HG03175 (cell line): ENCODE results near the gene CLCA2.

Experiments used
- ATAC-seq: cut with Tn5 transposase; IDR thresholded peaks from one replicate; pipeline ENCODE4 v1.9.1; 2021; ENCODE audit warnings: mild to moderate bottlenecking, moderate library complexity; ENCODE audit not compliant: unreplicated experiment

Gene CLCA2

DNA sequence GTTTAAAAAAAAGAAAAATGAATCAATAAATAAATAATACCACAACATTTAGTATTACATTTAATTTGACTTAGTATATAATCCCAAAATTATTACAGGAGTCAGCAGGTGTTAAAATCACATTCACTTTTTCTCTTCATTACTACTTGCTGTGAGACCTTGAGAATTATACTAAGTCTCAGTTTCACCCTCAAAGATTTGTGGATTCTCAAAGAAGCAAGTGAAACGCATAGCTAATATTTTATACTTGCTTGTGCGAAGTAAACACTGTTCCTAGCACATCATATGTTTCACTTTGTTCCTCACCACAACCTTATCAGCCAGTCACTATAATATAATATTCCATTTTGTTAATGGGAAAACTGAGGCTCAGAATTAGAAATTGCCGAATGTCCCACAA is 48.8 kb downstream of the CLCA2 start:
- ATAC-seq = no peak

DNA sequence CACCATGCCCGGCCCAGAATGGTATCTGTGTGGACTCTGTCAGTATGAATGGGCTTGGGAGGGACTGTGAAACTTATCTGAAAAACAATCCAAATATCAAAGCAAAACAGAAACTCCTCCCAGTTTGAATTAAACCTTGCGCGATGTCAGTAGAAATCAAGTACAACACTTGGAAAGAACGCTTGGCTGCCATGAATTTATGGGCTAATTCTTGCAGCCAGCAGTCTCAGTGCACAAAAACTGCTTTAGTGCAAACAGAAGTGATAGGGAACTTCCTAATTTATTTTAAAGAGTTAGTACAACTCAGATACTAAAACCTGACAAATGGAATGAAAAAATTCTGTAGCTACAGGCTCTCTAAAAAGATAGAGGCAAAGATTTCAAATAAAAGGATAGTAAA is 53.3 kb downstream of the CLCA2 start:
- no peak for ATAC-seq

DNA sequence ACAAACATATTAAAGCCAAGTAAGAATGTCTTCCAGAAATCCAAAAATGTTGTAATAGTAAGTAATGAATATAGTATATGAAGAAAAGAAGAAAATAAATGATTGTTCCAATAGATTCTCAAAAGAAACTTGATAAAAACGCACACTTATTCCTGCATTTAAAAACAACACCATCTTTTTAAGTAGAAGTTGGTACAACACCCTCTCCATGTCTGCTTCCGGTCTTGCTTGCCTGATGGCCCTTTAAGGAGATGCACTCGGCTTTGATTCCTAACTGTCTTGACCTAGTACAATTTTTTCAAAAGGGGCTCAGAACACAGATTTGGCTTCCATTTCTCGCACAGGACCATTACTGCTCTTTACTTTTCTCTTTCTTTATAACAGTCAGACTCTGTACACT is 53.7 kb downstream of the CLCA2 start:
- ATAC-seq = no peak

DNA sequence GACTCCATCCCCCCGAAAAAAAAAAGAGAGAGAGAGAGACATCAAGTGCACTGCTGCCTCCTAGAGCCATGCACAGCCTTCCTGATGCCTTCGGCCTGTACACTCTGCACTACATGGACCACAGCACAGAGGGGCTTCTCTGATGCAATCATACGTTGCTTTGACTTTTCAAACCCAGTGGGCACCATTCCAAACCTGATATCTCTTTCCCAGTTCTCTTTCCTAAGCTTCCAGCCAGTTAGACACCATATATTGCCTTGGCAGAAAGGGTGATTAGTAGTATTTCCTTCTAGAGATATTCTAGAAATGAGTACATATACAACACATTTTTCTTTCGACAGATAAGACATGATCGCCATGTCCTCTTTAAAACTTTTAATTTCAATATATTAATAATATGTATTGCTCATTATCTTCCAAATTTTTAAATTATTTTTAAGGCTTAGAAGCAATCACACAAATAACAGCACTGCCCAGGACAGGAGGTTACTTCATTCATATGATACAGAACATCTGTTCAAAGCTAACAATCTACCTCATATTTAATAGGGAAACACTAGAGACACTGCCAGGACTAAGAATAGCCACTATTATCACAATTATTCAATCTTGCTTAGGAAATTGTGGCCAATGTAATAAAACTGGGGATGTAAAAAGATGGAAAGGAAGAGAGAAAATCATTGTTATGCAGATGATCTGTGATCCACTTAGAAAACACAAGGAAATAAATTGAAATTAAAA is 54.6 kb downstream of the CLCA2 start:
- no peak for ATAC-seq

DNA sequence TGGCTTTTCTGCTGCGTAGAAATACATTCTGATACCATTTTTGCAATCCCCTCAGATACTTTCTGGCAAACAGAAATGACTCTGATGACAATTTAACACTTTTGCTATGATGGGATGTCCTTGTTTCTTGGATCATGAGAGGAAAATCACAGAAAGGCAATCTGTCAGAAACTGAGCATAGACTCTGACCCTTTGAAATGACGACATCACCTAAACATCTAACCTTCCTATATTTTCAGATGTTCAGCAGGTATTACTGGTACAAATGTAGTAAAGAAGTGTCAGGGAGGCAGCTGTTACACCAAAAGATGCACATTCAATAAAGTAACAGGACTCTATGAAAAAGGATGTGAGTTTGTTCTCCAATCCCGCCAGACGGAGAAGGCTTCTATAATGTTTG is 58.0 kb downstream of the CLCA2 start:
- no peak for ATAC-seq

DNA sequence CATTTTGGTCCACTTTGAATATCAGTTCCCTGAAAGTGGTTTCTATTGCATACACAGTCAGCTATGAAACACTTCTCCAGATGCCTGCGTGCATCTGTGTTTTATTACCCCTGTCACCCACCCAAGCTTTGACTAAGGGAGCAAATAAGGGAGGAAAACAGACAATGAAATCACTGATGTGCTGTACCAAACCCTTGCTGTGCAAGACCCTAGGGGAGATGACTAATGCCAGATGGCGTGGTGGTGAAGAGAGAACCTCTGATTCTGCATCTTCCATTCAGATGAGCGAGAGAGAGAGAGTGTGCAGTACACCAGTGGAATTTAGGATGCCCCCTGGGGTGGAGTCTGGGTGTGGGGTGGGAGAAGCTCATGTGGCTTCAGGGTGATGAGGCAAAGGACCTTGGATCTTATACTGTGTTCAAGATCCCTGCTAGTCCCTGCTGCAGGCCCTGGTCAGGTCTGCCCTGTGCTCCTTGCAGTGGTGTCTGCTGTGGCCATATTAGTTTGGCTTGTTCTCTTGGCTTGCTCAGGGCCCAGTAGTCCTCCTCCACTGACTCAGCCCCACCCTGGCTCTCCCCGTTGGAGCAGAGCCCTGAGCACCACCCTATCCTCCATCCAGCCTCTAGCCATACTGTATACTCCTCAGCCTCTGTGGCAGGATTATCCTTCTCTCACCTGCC is 63.3 kb downstream of the CLCA2 start:
- no peak for ATAC-seq

DNA sequence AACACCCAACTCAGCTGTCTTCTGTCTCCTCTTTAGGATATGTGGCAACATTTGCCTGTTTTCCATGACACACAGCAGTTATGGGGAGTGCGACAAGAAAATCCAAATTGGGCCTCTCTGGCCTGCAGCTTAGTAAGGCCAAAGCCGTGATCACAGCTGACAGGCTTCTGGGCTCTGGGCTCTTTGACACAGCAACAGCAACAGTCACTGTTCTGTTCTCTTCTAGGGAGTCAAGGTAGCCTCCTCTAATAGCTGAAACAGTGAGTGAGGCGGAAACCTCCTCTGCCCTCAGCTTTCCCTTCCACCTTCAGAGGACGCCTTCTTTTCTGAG is 63.8 kb downstream of the CLCA2 start:
- no peak for ATAC-seq

DNA sequence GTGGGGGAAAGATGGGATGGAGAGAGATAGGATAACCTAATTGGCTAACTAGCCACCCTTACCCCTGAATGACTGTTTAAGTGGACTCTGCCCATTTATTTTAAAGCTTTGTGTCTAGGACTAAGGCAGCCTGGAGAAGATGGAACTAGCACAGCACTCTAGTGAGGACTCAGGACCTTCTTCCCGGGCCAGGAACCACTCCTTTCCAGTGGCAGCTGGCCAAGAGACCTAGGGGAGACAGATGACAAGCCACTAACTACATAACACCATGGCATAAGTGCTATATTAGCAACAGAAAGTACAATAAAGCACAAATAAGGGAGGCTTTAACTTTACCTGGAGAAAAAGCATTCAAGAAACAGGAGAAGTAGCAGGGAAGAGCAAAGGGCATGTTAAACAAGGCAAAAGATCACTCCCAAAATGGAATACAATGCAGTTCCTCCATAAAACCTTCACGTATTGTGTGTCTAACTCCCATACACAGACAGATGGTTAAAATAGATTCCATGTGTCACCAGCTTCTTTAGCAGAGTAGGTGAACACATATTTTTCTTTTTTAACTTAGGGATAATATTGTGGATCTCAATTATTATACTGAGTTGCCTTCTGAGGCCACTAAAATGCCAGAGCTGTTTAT is 65.4 kb downstream of the CLCA2 start:
- no peak for ATAC-seq

DNA sequence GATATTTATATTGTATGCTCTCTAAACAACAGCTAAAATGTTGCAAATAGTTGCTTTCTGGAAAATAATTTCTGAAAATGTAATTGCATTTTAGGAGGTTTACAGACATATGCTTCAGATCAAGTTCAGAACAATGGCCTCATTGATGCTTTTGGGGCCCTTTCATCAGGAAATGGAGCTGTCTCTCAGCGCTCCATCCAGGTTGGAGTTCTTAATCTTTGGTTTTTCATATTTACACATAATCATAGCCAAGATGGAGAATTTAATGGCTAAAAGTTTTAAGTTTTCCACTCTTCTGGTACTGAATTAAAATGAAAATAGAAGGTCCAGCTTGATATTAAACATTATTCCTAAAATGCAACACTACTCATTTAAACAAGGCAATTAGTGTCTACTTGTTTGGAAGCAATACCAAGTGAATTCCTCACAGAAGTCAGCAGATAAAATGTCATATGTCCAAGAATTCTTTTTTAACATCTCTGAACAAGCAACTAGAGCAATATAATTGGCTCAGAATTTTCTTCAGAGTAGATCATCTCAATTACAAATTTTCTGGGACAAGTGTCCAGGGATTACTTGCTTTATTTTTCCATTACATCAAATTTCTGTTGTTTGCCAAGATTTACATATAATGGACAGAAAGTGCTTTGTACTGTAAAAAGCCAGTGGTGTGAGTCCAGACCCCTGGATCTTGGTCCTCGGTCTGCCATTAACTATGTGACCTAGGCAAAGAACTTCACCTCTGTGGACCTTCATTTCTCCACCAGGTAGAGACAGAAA is 67.4 kb downstream of the CLCA2 start:
- ATAC-seq = no peak

DNA sequence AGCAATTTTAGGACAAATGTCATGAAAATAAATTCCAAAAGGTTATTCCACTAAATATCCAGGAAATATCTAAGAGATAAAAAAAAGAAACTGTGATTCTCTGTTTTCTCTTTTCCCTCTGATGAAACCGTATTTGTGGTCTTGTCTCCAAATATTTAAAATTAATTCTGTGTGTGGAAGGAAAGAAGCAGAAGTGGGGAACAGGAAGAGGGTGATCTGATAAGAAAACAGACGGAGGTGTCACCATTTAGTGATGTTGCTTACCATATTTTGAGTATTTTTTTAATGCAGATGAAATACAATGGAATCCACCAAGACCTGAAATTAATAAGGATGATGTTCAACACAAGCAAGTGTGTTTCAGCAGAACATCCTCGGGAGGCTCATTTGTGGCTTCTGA is 74.3 kb downstream of the CLCA2 start:
- ATAC-seq = no peak

DNA sequence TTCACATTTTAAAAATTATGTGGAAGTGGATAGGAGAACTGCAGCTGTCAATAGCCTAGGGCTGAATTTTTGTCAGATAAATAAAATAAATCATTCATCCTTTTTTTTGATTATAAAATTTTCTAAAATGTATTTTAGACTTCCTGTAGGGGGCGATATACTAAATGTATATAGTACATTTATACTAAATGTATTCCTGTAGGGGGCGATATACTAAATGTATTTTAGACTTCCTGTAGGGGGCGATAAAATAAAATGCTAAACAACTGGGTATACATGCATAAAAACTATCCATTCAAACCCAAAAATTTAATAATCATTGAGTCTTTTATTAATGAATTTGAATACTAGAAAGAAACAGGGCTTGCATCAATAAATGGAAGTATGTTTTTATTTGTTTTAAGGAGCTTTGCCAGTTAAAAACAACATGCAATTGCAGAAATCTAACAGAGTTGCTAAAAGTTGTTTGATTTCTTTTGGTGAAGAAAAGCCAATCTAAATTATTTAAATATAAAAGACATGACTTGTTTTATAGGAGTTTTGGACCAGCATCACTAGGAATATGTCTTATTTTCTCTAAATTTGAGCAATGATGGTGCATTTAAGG is 76.1 kb downstream of the CLCA2 start:
- peak; percentile 57 for ATAC-seq

DNA sequence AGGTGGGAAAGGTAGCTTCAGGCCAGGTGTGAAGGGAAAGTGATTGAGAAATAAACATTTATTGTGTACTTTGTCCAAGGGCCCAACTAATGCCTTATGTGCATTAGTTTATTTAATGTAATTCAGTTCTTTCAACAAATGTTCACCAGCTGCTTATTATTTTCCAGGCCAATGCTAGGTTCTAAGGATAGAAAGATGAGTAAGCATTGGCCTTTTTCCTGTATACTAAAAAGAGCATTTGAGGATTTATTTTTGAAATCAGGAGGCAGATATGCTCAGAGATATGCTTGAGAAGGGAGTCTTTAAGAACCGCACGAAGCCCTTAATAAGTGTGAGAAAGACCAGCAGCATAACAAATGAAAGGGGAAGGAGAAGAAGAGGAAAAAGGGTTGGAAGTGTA is 76.7 kb downstream of the CLCA2 start:
- no peak for ATAC-seq

DNA sequence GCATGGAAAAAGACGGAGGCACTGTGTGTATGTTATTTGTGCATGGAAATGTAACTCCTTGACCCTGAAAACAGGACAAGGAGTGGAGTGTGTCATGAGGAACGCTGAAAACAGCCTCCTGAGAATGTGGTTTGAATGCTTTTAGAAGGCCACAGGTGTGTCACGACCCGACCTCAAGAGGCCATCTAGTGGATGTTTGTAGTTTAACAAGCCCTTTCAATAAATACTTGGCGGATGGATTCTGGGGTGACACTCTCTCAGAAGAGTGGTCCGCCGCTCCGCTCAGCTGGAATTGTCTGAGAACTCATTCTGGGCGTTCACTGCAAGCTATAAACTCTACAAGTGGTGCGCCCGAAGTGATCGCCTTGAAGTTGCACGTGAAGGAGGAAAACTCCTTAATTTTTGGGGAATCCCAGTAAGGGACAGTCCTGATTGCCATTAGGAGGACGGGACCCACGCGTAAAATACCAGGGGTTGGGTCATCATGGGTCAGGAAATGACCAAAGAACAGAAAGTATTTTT is 78.2 kb downstream of the CLCA2 start:
- peak; percentile 80 for ATAC-seq

DNA sequence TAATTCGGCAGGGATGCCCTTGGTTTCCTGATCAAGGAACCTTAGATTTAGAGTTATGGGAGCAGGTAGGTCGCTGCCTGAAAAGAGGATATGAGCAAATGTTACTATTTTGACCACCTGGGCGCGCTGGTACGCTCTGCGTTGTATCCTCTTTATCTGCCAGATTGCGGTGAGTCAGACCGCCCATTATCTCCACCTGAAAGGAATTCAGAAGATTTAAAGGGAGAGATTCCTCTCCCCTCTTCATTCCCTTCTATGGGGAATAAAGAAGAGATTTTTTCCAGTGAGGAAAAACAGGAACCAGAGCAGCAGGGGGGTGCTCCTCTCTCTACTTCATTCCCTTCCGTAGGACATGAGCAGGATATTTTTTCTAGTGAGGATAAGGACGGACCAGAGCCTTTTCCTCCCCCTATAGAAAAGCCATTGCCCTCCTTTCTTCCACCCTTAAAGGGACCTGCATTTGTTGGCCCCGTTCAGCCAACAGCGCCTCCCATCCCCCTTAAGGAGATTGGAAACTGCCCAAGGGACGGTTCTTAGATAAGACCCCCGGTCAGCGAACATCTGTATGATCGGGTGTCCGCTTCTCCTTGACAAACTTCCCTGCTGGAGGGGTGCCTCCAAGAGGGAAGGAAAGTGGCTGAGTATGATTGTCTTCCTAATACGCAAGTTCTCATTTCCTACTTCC is 78.9 kb downstream of the CLCA2 start:
- no peak for ATAC-seq

DNA sequence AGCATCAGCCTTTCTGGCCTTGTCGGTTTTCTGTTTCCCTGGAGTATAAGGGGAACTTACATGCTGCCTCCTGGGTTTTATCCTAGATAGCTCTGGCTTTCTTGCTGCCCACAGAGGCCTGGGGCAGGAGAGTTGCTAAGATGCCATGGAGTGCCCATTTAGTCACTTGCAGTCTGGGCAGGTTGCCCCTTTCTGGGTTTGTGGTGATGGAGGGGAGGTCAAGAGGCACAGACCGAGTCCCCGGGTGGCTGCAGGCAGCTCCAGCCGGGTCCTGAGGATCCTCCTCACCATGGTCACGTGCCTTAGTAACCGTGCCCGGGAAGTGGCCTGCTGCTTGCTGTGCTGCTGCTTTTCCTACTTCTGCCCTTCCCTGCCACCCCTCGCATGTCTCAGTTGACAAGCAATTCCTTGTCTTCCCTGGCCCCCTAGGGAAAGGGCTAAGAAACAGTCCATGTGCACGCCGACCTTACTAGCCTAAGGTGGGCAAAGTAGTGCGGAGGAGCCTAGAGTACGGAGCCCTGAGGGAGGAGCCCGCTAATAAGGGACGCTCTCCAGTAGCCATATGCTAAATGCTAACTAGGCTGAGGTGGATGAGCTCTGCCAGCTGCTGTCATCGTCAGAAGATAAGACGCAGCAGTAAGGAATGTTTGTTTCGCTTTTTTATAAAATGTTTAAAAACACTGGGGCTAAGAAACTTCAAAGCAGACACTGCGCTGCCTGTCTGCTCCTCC is 79.6 kb downstream of the CLCA2 start:
- no peak for ATAC-seq

DNA sequence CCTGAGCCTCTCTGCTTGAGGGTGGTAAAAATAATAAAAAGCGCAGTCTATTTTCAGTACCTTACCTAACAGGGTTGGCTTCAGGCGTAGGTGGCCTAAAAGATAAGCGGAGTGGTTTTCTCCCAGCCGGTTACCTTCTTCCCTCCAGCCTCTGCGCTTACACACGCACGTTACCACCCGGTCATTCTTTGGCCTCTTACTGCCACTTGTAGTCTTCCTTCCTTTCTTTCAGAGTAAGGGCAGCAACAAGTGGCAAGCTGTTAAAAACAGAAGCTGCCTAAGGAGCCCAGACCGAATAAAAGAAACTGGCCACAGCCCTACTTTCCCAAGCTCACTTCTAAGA is 80.1 kb downstream of the CLCA2 start:
- no peak for ATAC-seq

DNA sequence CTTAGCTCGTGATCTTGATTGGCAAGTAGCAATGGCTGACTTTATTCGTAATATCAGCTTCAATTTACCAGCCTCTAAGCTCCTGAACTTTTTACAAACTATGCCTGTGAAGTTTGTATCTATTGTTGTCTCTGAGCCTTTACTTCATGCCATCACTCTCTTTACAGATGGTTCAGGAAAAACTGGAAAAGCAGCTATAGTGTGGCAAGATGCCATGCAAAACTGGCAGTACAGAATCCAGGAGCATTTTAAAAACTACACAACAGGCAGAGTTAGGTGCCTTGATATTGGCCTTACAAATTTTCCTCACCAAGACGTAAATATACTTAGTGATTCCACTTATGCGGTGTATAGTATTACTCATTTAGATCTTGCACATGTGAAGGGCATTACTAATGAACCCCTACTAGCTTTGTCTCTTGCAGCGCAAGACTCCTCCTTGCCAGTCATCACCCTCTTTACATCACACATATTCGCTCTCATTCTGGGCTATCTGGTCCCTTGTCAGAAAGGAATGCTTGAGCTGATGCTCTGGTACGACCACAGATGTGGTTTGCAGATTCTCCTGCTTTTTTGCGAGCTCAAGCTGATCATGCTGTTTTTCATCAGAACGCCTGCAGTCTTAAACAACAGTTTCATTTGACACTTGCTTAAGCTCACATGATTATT is 81.1 kb downstream of the CLCA2 start:
- no peak for ATAC-seq

DNA sequence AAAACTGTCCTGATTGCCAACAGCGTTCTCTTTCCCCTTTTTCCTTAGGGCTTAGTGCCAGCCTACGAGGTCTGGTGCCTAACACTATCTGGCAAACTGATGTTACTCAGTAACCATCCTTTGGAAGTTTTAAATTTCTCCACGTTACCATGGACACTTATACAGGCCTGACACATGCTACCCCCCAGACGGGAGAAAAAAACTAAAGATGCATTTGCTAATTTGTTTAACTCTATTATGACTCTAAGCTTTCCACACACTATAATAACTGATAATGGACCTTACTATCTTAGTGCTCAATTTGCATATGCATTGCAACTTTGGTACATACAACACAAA is 81.6 kb downstream of the CLCA2 start:
- ATAC-seq = no peak
